HepG2 (cell line): ENCODE data around the gene STRN3. TPM values are rescaled to one million over a fixed set of nuclear protein-coding genes. Genes with fewer than 3 reads are reported as not detected.

ENCODE experiments used
- AGO1 ChIP-seq: fragments of 200-400 bp; formaldehyde crosslinking; IDR thresholded peaks from 2 replicates; pipeline ENCODE4 v1.6.1; 2017; ENCODE audit warnings: mild to moderate bottlenecking, low read depth, low read length, moderate library complexity; ENCODE audit not compliant: poor library complexity, severe bottlenecking
- AGO2 ChIP-seq: fragments of 200-400 bp; formaldehyde crosslinking; optimal IDR thresholded peaks from 2 replicates; pipeline ENCODE3; 2017; ENCODE audit warnings: mild to moderate bottlenecking, low read depth, low read length, moderate library complexity
- ARNT2 ChIP-seq: sonication (generic); formaldehyde crosslinking; IDR thresholded peaks from 2 replicates; pipeline ENCODE4 v1.8.0; 2022; ENCODE audit warnings: mild to moderate bottlenecking, low read depth, missing genetic modification reagents, moderate library complexity
- HHEX ChIP-seq: IDR thresholded peaks from 2 replicates; pipeline ENCODE4 v1.6.1; 2016; ENCODE audit warnings: control low read depth
- HOXD1 ChIP-seq: sonication (generic); formaldehyde crosslinking; IDR thresholded peaks from 2 replicates; pipeline ENCODE4 v1.5.0; 2020; ENCODE audit warnings: missing genetic modification reagents
- KMT2B ChIP-seq: IDR thresholded peaks from 2 replicates; pipeline ENCODE4 v1.6.1; 2016; ENCODE audit warnings: missing genetic modification reagents, missing compliant biosample characterization
- MXD4 ChIP-seq: IDR thresholded peaks from 2 replicates; pipeline ENCODE4 v1.6.1; 2016; ENCODE audit warnings: mild to moderate bottlenecking, missing biosample characterization, missing genetic modification reagents
- RBFOX2 ChIP-seq: fragments of 200-400 bp; formaldehyde crosslinking; IDR thresholded peaks from 2 replicates; pipeline ENCODE4 v1.6.1; 2017; ENCODE audit warnings: low read depth, mild to moderate bottlenecking, low read length
- SKI ChIP-seq: fragments of 450-650 bp; IDR thresholded peaks from one replicate; pipeline ENCODE4 v1.6.1; 2018; ENCODE audit warnings: mild to moderate bottlenecking; ENCODE audit not compliant: partially characterized antibody
- SRY ChIP-seq: sonication (generic); formaldehyde crosslinking; IDR thresholded peaks from 2 replicates; pipeline ENCODE4 v1.8.0; 2022; ENCODE audit warnings: mild to moderate bottlenecking, missing genetic modification reagents
- TGIF2 ChIP-seq: IDR thresholded peaks from 2 replicates; pipeline ENCODE4 v1.6.1; 2016; ENCODE audit warnings: control low read depth, missing compliant biosample characterization
- ZBTB7A ChIP-seq: sonication (generic); formaldehyde crosslinking; IDR thresholded peaks from 2 replicates; pipeline ENCODE4 v1.8.0; 2022; ENCODE audit warnings: mild to moderate bottlenecking, missing genetic modification reagents
- ZKSCAN1 ChIP-seq: fragments of 150-350 bp; IDR thresholded peaks from 2 replicates; pipeline ENCODE4 v1.6.1; 2014; ENCODE audit warnings: low read length
- ZNF432 ChIP-seq: sonication (generic); formaldehyde crosslinking; IDR thresholded peaks from 2 replicates; pipeline ENCODE4 v1.5.0; 2020; ENCODE audit warnings: missing genetic modification reagents, mild to moderate bottlenecking, borderline replicate concordance
- ZNF777 ChIP-seq: sonication (generic); formaldehyde crosslinking; IDR thresholded peaks from 2 replicates; pipeline ENCODE4 v1.4.0; 2020; ENCODE audit warnings: missing genetic modification reagents
- polyA plus RNA-seq, 8 experiments: library from polyadenylated mRNA; depleted of rRNA in 3 of 8; stranded (reverse) in 7 of 8; unstranded in 1 of 8; fragments of >200 nt; fragmentation: Illumina TruSeq in 4 of 8; extraction: Trizol in 4 of 8; gene quantifications; 2 replicates each; pipeline versions ENCODE4 v1.2.1 to v1.2.3, GENCODE V29; 2011 to 2016; ENCODE audit warnings: low read depth in 4 of 8, missing spikeins in 1 of 8, mixed read lengths in 1 of 8; ENCODE audit not compliant: insufficient read depth in 1 of 8
- total RNA-seq, 5 experiments: library from RNA; depleted of rRNA; stranded (reverse); fragments of >200 nt; fragmentation: Illumina TruSeq; extraction: Trizol; gene quantifications; 2 replicates each; pipeline ENCODE4 v1.2.3, GENCODE V29; 2016; ENCODE audit warnings: low read depth in 1 of 5
- TF ChIP-seq, protein P1 (sequence below): sonication (generic); formaldehyde crosslinking; IDR thresholded peaks from 2 replicates; pipeline ENCODE4 v1.4.0; 2020; ENCODE audit warnings: missing genetic modification reagents
- TF ChIP-seq, protein P2 (sequence below): sonication (generic); formaldehyde crosslinking; IDR thresholded peaks from 2 replicates; pipeline ENCODE4 v1.4.0; 2020; ENCODE audit warnings: missing genetic modification reagents
- TF ChIP-seq, protein P3 (sequence below): sonication (generic); formaldehyde crosslinking; IDR thresholded peaks from 2 replicates; pipeline ENCODE4 v1.8.1; 2022; ENCODE audit warnings: low read depth, mild to moderate bottlenecking, missing genetic modification reagents
- TF ChIP-seq, protein P4 (sequence below): sonication (generic); formaldehyde crosslinking; IDR thresholded peaks from 2 replicates; pipeline ENCODE4 v1.5.0; 2020; ENCODE audit warnings: mild to moderate bottlenecking, missing genetic modification reagents, borderline replicate concordance
- TF ChIP-seq, protein P5 (sequence below): sonication (generic); formaldehyde crosslinking; IDR thresholded peaks from 2 replicates; pipeline ENCODE4 v1.8.0; 2022; ENCODE audit warnings: low read depth, missing genetic modification reagents

STRN3 gene
- total and polyA plus RNA-seq, 2 of the 13 experiments (the other 11 are each of a cell fraction or from before 2014, with no cell fraction given), result 49.4 to 123 TPM

DNA sequence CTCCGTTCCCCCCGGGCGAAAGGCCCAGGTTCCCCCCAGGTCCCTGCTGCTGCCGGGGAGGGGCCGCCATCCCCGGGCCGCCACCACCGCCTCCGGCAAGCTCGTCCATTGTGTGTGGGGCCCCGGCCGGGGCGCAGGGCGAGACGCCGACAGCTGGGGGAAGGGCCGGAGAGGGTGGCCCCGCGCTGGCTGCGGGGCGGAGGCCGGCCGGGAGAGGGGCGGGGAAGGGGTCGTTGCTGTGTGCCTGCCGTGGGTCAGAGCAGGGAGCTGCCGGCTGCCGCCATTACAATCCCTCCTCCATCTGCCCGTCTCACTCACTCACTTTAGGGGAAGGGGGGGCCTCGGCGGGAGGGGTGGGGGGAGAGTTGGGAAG, at the start of gene STRN3 (continued):
- TF ChIP-seq, protein P1, sequence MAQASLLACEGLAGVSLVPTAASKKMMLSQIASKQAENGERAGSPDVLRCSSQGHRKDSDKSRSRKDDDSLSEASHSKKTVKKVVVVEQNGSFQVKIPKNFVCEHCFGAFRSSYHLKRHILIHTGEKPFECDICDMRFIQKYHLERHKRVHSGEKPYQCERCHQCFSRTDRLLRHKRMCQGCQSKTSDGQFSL (CRISPR knock-in tag), result peak; percentile 83
- TF ChIP-seq, protein P2, sequence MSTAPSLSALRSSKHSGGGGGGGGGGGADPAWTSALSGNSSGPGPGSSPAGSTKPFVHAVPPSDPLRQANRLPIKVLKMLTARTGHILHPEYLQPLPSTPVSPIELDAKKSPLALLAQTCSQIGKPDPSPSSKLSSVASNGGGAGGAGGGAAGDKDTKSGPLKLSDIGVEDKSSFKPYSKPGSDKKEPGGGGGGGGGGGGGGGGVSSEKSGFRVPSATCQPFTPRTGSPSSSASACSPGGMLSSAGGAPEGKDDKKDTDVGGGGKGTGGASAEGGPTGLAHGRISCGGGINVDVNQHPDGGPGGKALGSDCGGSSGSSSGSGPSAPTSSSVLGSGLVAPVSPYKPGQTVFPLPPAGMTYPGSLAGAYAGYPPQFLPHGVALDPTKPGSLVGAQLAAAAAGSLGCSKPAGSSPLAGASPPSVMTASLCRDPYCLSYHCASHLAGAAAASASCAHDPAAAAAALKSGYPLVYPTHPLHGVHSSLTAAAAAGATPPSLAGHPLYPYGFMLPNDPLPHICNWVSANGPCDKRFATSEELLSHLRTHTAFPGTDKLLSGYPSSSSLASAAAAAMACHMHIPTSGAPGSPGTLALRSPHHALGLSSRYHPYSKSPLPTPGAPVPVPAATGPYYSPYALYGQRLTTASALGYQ (CRISPR knock-in tag), result no peak
- TF ChIP-seq RBFOX2, result peak; percentile 96
- TF ChIP-seq KMT2B (CRISPR knock-in tag), result no peak
- TF ChIP-seq ZBTB7A (CRISPR knock-in tag), result no peak
- no peak for TF ChIP-seq ZNF432 (CRISPR knock-in tag)
- no peak; the same call in 1 of the 2 replicates for TF ChIP-seq MXD4
- TF ChIP-seq, protein P3, sequence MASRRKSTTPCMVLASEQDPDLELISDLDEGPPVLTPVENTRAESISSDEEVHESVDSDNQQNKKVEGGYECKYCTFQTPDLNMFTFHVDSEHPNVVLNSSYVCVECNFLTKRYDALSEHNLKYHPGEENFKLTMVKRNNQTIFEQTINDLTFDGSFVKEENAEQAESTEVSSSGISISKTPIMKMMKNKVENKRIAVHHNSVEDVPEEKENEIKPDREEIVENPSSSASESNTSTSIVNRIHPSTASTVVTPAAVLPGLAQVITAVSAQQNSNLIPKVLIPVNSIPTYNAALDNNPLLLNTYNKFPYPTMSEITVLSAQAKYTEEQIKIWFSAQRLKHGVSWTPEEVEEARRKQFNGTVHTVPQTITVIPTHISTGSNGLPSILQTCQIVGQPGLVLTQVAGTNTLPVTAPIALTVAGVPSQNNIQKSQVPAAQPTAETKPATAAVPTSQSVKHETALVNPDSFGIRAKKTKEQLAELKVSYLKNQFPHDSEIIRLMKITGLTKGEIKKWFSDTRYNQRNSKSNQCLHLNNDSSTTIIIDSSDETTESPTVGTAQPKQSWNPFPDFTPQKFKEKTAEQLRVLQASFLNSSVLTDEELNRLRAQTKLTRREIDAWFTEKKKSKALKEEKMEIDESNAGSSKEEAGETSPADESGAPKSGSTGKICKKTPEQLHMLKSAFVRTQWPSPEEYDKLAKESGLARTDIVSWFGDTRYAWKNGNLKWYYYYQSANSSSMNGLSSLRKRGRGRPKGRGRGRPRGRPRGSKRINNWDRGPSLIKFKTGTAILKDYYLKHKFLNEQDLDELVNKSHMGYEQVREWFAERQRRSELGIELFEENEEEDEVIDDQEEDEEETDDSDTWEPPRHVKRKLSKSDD (CRISPR knock-in tag), result no peak
- TF ChIP-seq ZKSCAN1, result no peak
- no peak for TF ChIP-seq HOXD1 (CRISPR knock-in tag)
- TF ChIP-seq, protein P4, sequence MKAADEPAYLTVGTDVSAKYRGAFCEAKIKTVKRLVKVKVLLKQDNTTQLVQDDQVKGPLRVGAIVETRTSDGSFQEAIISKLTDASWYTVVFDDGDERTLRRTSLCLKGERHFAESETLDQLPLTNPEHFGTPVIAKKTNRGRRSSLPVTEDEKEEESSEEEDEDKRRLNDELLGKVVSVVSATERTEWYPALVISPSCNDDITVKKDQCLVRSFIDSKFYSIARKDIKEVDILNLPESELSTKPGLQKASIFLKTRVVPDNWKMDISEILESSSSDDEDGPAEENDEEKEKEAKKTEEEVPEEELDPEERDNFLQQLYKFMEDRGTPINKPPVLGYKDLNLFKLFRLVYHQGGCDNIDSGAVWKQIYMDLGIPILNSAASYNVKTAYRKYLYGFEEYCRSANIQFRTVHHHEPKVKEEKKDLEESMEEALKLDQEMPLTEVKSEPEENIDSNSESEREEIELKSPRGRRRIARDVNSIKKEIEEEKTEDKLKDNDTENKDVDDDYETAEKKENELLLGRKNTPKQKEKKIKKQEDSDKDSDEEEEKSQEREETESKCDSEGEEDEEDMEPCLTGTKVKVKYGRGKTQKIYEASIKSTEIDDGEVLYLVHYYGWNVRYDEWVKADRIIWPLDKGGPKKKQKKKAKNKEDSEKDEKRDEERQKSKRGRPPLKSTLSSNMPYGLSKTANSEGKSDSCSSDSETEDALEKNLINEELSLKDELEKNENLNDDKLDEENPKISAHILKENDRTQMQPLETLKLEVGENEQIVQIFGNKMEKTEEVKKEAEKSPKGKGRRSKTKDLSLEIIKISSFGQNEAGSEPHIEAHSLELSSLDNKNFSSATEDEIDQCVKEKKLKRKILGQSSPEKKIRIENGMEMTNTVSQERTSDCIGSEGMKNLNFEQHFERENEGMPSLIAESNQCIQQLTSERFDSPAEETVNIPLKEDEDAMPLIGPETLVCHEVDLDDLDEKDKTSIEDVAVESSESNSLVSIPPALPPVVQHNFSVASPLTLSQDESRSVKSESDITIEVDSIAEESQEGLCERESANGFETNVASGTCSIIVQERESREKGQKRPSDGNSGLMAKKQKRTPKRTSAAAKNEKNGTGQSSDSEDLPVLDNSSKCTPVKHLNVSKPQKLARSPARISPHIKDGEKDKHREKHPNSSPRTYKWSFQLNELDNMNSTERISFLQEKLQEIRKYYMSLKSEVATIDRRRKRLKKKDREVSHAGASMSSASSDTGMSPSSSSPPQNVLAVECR (CRISPR knock-in tag), result peak; percentile 82
- peak; percentile 98 for TF ChIP-seq AGO2
- 0 out of 2 replicates have a peak, but pooled peaks have one; percentile 2 for TF ChIP-seq HHEX (CRISPR knock-in tag)
- TF ChIP-seq TGIF2 (CRISPR knock-in tag), result 0 out of 2 replicates have a peak, but pooled peaks have one; percentile 3
- no peak for TF ChIP-seq SKI
- TF ChIP-seq AGO1, result peak; percentile 68
- no peak for TF ChIP-seq ARNT2 (CRISPR knock-in tag)
- no peak for TF ChIP-seq SRY (CRISPR knock-in tag)
- TF ChIP-seq ZNF777, result 0 out of 2 replicates have a peak, but pooled peaks have one; percentile 8
- TF ChIP-seq, protein P5, sequence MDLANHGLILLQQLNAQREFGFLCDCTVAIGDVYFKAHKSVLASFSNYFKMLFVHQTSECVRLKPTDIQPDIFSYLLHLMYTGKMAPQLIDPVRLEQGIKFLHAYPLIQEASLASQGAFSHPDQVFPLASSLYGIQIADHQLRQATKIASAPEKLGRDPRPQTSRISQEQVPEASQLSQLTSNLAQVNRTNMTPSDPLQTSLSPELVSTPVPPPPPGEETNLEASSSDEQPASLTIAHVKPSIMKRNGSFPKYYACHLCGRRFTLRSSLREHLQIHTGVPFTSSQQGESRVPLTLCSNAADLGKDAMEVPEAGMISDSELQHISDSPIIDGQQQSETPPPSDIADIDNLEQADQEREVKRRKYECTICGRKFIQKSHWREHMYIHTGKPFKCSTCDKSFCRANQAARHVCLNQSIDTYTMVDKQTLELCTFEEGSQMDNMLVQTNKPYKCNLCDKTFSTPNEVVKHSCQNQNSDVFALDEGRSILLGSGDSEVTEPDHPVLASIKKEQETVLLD (CRISPR knock-in tag), result no peak
